ENCODE measurements around the gene WHAMM. TPM values are rescaled to one million over a fixed set of nuclear protein-coding genes. Genes with fewer than 3 reads are reported as not detected.

WHAMM gene
- polyA plus RNA-seq, 4 donors = 4.5 to 12.5 (median 6.2) TPM

GRCh38 chr15:82850731-82851130 is 41.3 kb downstream of the WHAMM start:
- Histone ChIP-seq H3K4me1 (ENCODE audit: control insufficient read depth in 3 of 3, insufficient read depth in 2 of 3, low read depth in 1 of 3, low read length in 2 of 3) (no peaks in the 10 kb centered on the region), H3K36me3 (ENCODE audit: control insufficient read depth in 3 of 3, insufficient read depth in 2 of 3, low read depth in 1 of 3, low read length in 3 of 3) (peaks cover 0 to 2% (median 0%) of the 10 kb centered on the region in 3 donors), H3K27ac (ENCODE audit: low read depth in 1 of 3, low read length in 2 of 3) (no peak overlapping the region), H3K4me3 (ENCODE audit: low read depth in 1 of 3, low read length in 3 of 3) (no peak overlapping the region), H3K9me3 (ENCODE audit: control insufficient read depth in 2 of 2, insufficient read depth in 1 of 2, low read depth in 1 of 2, low read length in 1 of 2) (no peaks in the 10 kb centered on the region), H3K27me3 (ENCODE audit: control insufficient read depth in 3 of 3, insufficient read depth in 3 of 3, low read length in 3 of 3) (no peaks in the 10 kb centered on the region)
- FAIRE-seq (no peak), DNase-seq (no peak)
- 75 to 76% (median 75%) methylated on average over 7 of the region's 7 CpGs for WGBS, 3 donors

GRCh38 chr15:82851306-82851850 is 42.0 kb downstream of the WHAMM start:
- DNase-seq (no peak), FAIRE-seq (no peak)
- Histone ChIP-seq H3K27ac (ENCODE audit: low read depth in 1 of 3, low read length in 2 of 3) (no peak overlapping the region), H3K4me3 (ENCODE audit: low read depth in 1 of 3, low read length in 3 of 3) (no peak overlapping the region), H3K36me3 (ENCODE audit: control insufficient read depth in 3 of 3, insufficient read depth in 2 of 3, low read depth in 1 of 3, low read length in 3 of 3) (peaks cover 0 to 2% (median 0%) of the 10 kb centered on the region in 3 donors), H3K27me3 (ENCODE audit: control insufficient read depth in 3 of 3, insufficient read depth in 3 of 3, low read length in 3 of 3) (no peaks in the 10 kb centered on the region), H3K4me1 (ENCODE audit: control insufficient read depth in 3 of 3, insufficient read depth in 2 of 3, low read depth in 1 of 3, low read length in 2 of 3) (no peaks in the 10 kb centered on the region), H3K9me3 (ENCODE audit: control insufficient read depth in 2 of 2, insufficient read depth in 1 of 2, low read depth in 1 of 2, low read length in 1 of 2) (no peaks in the 10 kb centered on the region)
- 87 to 94% (median 92%) methylated on average over 14 of the region's 14 CpGs for WGBS, 3 donors

- no peak for DNase-seq
- FAIRE-seq = no peak
- Histone ChIP-seq H3K36me3 (ENCODE audit: control insufficient read depth in 3 of 3, insufficient read depth in 2 of 3, low read depth in 1 of 3, low read length in 3 of 3) (peaks cover 0 to 2% (median 0%) of the 10 kb centered on the region in 3 donors), H3K27ac (ENCODE audit: low read depth in 1 of 3, low read length in 2 of 3) (no peak overlapping the region), H3K9me3 (ENCODE audit: control insufficient read depth in 2 of 2, insufficient read depth in 1 of 2, low read depth in 1 of 2, low read length in 1 of 2) (no peaks in the 10 kb centered on the region), H3K4me3 (ENCODE audit: low read depth in 1 of 3, low read length in 3 of 3) (no peak overlapping the region), H3K4me1 (ENCODE audit: control insufficient read depth in 3 of 3, insufficient read depth in 2 of 3, low read depth in 1 of 3, low read length in 2 of 3) (no peaks in the 10 kb centered on the region), H3K27me3 (ENCODE audit: control insufficient read depth in 3 of 3, insufficient read depth in 3 of 3, low read length in 3 of 3) (no peaks in the 10 kb centered on the region)
- 77 to 86% (median 80%) methylated on average over 9 of the region's 9 CpGs for WGBS, 3 donors
These were observed 42.6 kb downstream of the WHAMM start for GRCh38 chr15:82851981-82852511.

GRCh38 chr15:82852941-82853561 is 43.6 kb downstream of the WHAMM start:
- 66 to 84% (median 67%) methylated on average over 16 of the region's 16 CpGs for WGBS, 3 donors
- no peaks in the 10 kb centered on the region for H3K4me1 ChIP-seq (ENCODE audit: control insufficient read depth in 3 of 3, insufficient read depth in 2 of 3, low read depth in 1 of 3, low read length in 2 of 3)
- H3K36me3 ChIP-seq (ENCODE audit: control insufficient read depth in 3 of 3, insufficient read depth in 2 of 3, low read depth in 1 of 3, low read length in 3 of 3) = peaks cover 0 to 2% (median 0%) of the 10 kb centered on the region in 3 donors
- H3K27ac ChIP-seq (ENCODE audit: low read depth in 1 of 3, low read length in 2 of 3) = no peak overlapping the region
- H3K4me3 ChIP-seq (ENCODE audit: low read depth in 1 of 3, low read length in 3 of 3) = no peak overlapping the region
- no peak for DNase-seq
- no peak for FAIRE-seq
- no peaks in the 10 kb centered on the region for H3K9me3 ChIP-seq (ENCODE audit: control insufficient read depth in 2 of 2, insufficient read depth in 1 of 2, low read depth in 1 of 2, low read length in 1 of 2)
- H3K27me3 ChIP-seq (ENCODE audit: control insufficient read depth in 3 of 3, insufficient read depth in 3 of 3, low read length in 3 of 3) = no peaks in the 10 kb centered on the region

- no peaks in the 10 kb centered on the region for H3K27me3 ChIP-seq (ENCODE audit: control insufficient read depth in 3 of 3, insufficient read depth in 3 of 3, low read length in 3 of 3)
- DNase-seq = no peak
- peaks cover 0 to 2% (median 0%) of the 10 kb centered on the region in 3 donors for H3K36me3 ChIP-seq (ENCODE audit: control insufficient read depth in 3 of 3, insufficient read depth in 2 of 3, low read depth in 1 of 3, low read length in 3 of 3)
- FAIRE-seq = no peak
- H3K4me3 ChIP-seq (ENCODE audit: low read depth in 1 of 3, low read length in 3 of 3) = no peak overlapping the region
- H3K4me1 ChIP-seq (ENCODE audit: control insufficient read depth in 3 of 3, insufficient read depth in 2 of 3, low read depth in 1 of 3, low read length in 2 of 3) = no peaks in the 10 kb centered on the region
- H3K9me3 ChIP-seq (ENCODE audit: control insufficient read depth in 2 of 2, insufficient read depth in 1 of 2, low read depth in 1 of 2, low read length in 1 of 2) = no peaks in the 10 kb centered on the region
- WGBS, 3 donors = 91 to 93% (median 93%) methylated on average over 21 of the region's 21 CpGs
- H3K27ac ChIP-seq (ENCODE audit: low read depth in 1 of 3, low read length in 2 of 3) = no peak overlapping the region
These were observed 45.1 kb downstream of the WHAMM start for GRCh38 chr15:82854554-82854953.

GRCh38 chr15:82855286-82856100 is 46.1 kb downstream of the WHAMM start:
- no peak overlapping the region for H3K4me3 ChIP-seq (ENCODE audit: low read depth in 1 of 3, low read length in 3 of 3)

GRCh38 chr15:82856397-82857170 is 47.2 kb downstream of the WHAMM start:
- FAIRE-seq = no peak
- H3K27ac ChIP-seq (ENCODE audit: low read depth in 1 of 3, low read length in 2 of 3) = no peak overlapping the region
- no peak overlapping the region for H3K4me3 ChIP-seq (ENCODE audit: low read depth in 1 of 3, low read length in 3 of 3)
- peaks cover 0 to 2% (median 0%) of the 10 kb centered on the region in 3 donors for H3K36me3 ChIP-seq (ENCODE audit: control insufficient read depth in 3 of 3, insufficient read depth in 2 of 3, low read depth in 1 of 3, low read length in 3 of 3)
- 95 to 96% (median 96%) methylated on average over 10 of the region's 10 CpGs for WGBS, 3 donors
- no peaks in the 10 kb centered on the region for H3K27me3 ChIP-seq (ENCODE audit: control insufficient read depth in 3 of 3, insufficient read depth in 3 of 3, low read length in 3 of 3)
- H3K4me1 ChIP-seq (ENCODE audit: control insufficient read depth in 3 of 3, insufficient read depth in 2 of 3, low read depth in 1 of 3, low read length in 2 of 3) = no peaks in the 10 kb centered on the region
- no peak for DNase-seq
- no peaks in the 10 kb centered on the region for H3K9me3 ChIP-seq (ENCODE audit: control insufficient read depth in 2 of 2, insufficient read depth in 1 of 2, low read depth in 1 of 2, low read length in 1 of 2)

More at GRCh38 chr15:82855286-82856100, 46.1 kb downstream of the WHAMM start:
- Histone ChIP-seq H3K36me3 (ENCODE audit: control insufficient read depth in 3 of 3, insufficient read depth in 2 of 3, low read depth in 1 of 3, low read length in 3 of 3) (peaks cover 0 to 2% (median 0%) of the 10 kb centered on the region in 3 donors), H3K27ac (ENCODE audit: low read depth in 1 of 3, low read length in 2 of 3) (no peak overlapping the region), H3K4me1 (ENCODE audit: control insufficient read depth in 3 of 3, insufficient read depth in 2 of 3, low read depth in 1 of 3, low read length in 2 of 3) (no peaks in the 10 kb centered on the region), H3K9me3 (ENCODE audit: control insufficient read depth in 2 of 2, insufficient read depth in 1 of 2, low read depth in 1 of 2, low read length in 1 of 2) (no peaks in the 10 kb centered on the region), H3K27me3 (ENCODE audit: control insufficient read depth in 3 of 3, insufficient read depth in 3 of 3, low read length in 3 of 3) (no peaks in the 10 kb centered on the region)
- FAIRE-seq (no peak), DNase-seq (no peak)
- 79 to 81% (median 80%) methylated on average over 16 to 17 of the region's 17 CpGs for WGBS, 3 donors

- no peak for DNase-seq
- WGBS, 3 donors = 95% methylated on average over 11 of the region's 11 CpGs
- Histone ChIP-seq H3K9me3 (ENCODE audit: control insufficient read depth in 2 of 2, insufficient read depth in 1 of 2, low read depth in 1 of 2, low read length in 1 of 2) (no peaks in the 10 kb centered on the region), H3K4me1 (ENCODE audit: control insufficient read depth in 3 of 3, insufficient read depth in 2 of 3, low read depth in 1 of 3, low read length in 2 of 3) (no peaks in the 10 kb centered on the region), H3K4me3 (ENCODE audit: low read depth in 1 of 3, low read length in 3 of 3) (no peak overlapping the region), H3K36me3 (ENCODE audit: control insufficient read depth in 3 of 3, insufficient read depth in 2 of 3, low read depth in 1 of 3, low read length in 3 of 3) (no peaks in the 10 kb centered on the region), H3K27ac (ENCODE audit: low read depth in 1 of 3, low read length in 2 of 3) (no peak overlapping the region), H3K27me3 (ENCODE audit: control insufficient read depth in 3 of 3, insufficient read depth in 3 of 3, low read length in 3 of 3) (no peaks in the 10 kb centered on the region)
- FAIRE-seq = no peak
These were observed 49.5 kb downstream of the WHAMM start for GRCh38 chr15:82858932-82859331.

Data from small intestine (tissue), 7 donors.